Measurements from ENCODE around the gene CABP7.

DNA sequence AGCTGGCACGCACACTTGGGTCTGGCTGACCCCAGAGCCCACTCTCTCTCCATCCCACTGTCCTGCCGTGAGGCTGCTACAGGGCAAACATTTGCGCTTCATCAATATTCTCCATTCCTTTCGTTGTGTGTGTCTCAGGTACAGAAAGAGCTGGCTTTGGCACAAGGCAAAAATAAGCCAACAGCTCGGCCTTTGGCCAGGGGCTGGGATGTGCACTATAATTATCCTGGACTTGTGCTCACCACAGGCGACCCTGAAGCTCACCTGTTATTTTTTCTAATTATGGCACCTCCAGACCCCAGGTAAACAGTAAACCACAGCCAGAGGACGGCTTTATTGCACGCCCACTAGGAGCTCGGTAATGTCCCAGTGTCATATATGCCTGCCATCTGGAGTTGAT, 36.1 kb downstream of the CABP7 start:
- TF ChIP-seq, protein P1, sequence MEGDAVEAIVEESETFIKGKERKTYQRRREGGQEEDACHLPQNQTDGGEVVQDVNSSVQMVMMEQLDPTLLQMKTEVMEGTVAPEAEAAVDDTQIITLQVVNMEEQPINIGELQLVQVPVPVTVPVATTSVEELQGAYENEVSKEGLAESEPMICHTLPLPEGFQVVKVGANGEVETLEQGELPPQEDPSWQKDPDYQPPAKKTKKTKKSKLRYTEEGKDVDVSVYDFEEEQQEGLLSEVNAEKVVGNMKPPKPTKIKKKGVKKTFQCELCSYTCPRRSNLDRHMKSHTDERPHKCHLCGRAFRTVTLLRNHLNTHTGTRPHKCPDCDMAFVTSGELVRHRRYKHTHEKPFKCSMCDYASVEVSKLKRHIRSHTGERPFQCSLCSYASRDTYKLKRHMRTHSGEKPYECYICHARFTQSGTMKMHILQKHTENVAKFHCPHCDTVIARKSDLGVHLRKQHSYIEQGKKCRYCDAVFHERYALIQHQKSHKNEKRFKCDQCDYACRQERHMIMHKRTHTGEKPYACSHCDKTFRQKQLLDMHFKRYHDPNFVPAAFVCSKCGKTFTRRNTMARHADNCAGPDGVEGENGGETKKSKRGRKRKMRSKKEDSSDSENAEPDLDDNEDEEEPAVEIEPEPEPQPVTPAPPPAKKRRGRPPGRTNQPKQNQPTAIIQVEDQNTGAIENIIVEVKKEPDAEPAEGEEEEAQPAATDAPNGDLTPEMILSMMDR (IDR thresholded peaks at IDR 0.05): no peak
- no peak for TF ChIP-seq POLR2A (IDR thresholded peaks at IDR 0.05)
- no peak for TF ChIP-seq POLR2AphosphoS5 (IDR thresholded peaks at IDR 0.05)
